IMR-90 (cell line): ENCODE results near the gene RPS25. TPM values are rescaled to one million over a fixed set of nuclear protein-coding genes. Genes with fewer than 3 reads are reported as not detected.

Experiments
- ATAC-seq: fragments of 200-7000 bp; cut with Tn5 transposase; 2 replicates; pipeline ENCODE4 v1.9.1; 2020; ENCODE audit warnings: low read depth, mild to moderate bottlenecking, moderate library complexity
- BruUV-seq: library from RNA; stranded (reverse); fragments of 400-500 nt; replicated peaks from 2 replicates; lab custom pipeline; 2021; lab: Mats Ljungman, UMichigan
- CTCF ChIA-PET: fragments of 300-600 bp; formaldehyde crosslinking; extraction: SDS; loops from one replicate; lab custom pipeline; 2021; ENCODE audit warnings: antibody characterized with exemption; lab: Yijun Ruan, JAX
- POLR2A ChIA-PET: fragments of 300-600 bp; sonication (Branson Sonifier 250); formaldehyde crosslinking; loops from one replicate; lab custom pipeline; 2022; ENCODE audit warnings: antibody characterized with exemption; ENCODE audit not compliant: unreplicated experiment; lab: Charles Lee
- DNase-seq: peaks from one replicate; pipeline ENCODE4 v3.0.0; 2013
- H2AFZ ChIP-seq: replicated peaks from 2 replicates; pipeline ENCODE3; 2013; ENCODE audit warnings: low read length, mild to moderate bottlenecking; ENCODE audit not compliant: poor library complexity
- H2AK5ac ChIP-seq: 2 replicates; pipeline ENCODE4 v1.6.1; 2013; ENCODE audit warnings: low read depth, low read length, inconsistent platforms
- H2AK9ac ChIP-seq: replicated peaks from 2 replicates; pipeline ENCODE3; 2013; ENCODE audit warnings: mild to moderate bottlenecking, low read depth, low read length, moderate library complexity; ENCODE audit not compliant: poor library complexity
- H2BK120ac ChIP-seq: 2 replicates; pipeline ENCODE4 v1.6.1; 2013; ENCODE audit warnings: low read depth, low read length, inconsistent platforms
- H2BK15ac ChIP-seq: 3 replicates; pipeline ENCODE4 v1.6.1; 2013; ENCODE audit warnings: low read depth, low read length, inconsistent platforms
- H2BK20ac ChIP-seq: 2 replicates; pipeline ENCODE4 v1.6.1; 2013; ENCODE audit warnings: low read depth, mild to moderate bottlenecking, inconsistent platforms, low read length, moderate library complexity
- H2BK5ac ChIP-seq: 2 replicates; pipeline ENCODE4 v1.6.1; 2013; ENCODE audit warnings: mild to moderate bottlenecking, low read depth, low read length, inconsistent platforms; ENCODE audit not compliant: poor library complexity, severe bottlenecking
- H3K14ac ChIP-seq: replicated peaks from 2 replicates; pipeline ENCODE4 v1.6.1; 2013; ENCODE audit warnings: low read depth, low read length, inconsistent platforms
- H3K18ac ChIP-seq: 2 replicates; pipeline ENCODE4 v1.6.1; 2013; ENCODE audit warnings: low read depth, low read length, control low read depth
- H3K23ac ChIP-seq: 2 replicates; pipeline ENCODE4 v1.6.1; 2013; ENCODE audit warnings: low read depth, low read length, inconsistent platforms
- H3K27ac ChIP-seq: 2 replicates; pipeline ENCODE4 v1.5.1; 2013; ENCODE audit warnings: mild to moderate bottlenecking, control low read depth, low read length; ENCODE audit not compliant: insufficient read depth
- H3K27me3 ChIP-seq: 2 replicates; pipeline ENCODE4 v1.6.1; 2013; ENCODE audit warnings: low read length; ENCODE audit not compliant: control insufficient read depth, insufficient read depth
- H3K36me3 ChIP-seq: 2 replicates; pipeline ENCODE4 v1.6.1; 2013; ENCODE audit warnings: low read length, mixed read lengths; ENCODE audit not compliant: control insufficient read depth, insufficient read depth
- H3K4ac ChIP-seq: 2 replicates; pipeline ENCODE4 v1.6.1; 2013; ENCODE audit warnings: low read depth, low read length, inconsistent platforms
- H3K4me1 ChIP-seq: 2 replicates; pipeline ENCODE4 v1.6.1; 2013; ENCODE audit warnings: low read length, mixed read lengths; ENCODE audit not compliant: control insufficient read depth, insufficient read depth
- H3K4me2 ChIP-seq: 2 replicates; pipeline ENCODE4 v1.6.1; 2013; ENCODE audit warnings: low read depth, mild to moderate bottlenecking, control low read depth, low read length, moderate library complexity
- H3K4me3 ChIP-seq: 2 replicates; pipeline ENCODE4 v1.5.1; 2013; ENCODE audit warnings: low read depth, mild to moderate bottlenecking, control low read depth, low read length, moderate library complexity; ENCODE audit not compliant: insufficient read depth
- H3K56ac ChIP-seq: 2 replicates; pipeline ENCODE4 v1.6.1; 2013; ENCODE audit warnings: low read length, inconsistent platforms; ENCODE audit not compliant: insufficient read depth; ENCODE audit errors: extremely low read depth
- H3K79me1 ChIP-seq, 2 experiments: 2 replicates each; pipeline ENCODE4 v1.6.1; 2013; ENCODE audit warnings: low read length in 2 of 2, inconsistent platforms in 1 of 2, low read depth in 1 of 2
- H3K9ac ChIP-seq: 2 replicates; pipeline ENCODE4 v1.6.1; 2013; ENCODE audit warnings: low read depth, low read length, control low read depth
- H3K9me1 ChIP-seq: 2 replicates; pipeline ENCODE4 v1.6.1; 2013; ENCODE audit warnings: low read length, inconsistent platforms; ENCODE audit not compliant: insufficient read depth
- H3K9me3 ChIP-seq: 2 replicates; pipeline ENCODE4 v1.6.1; 2013; ENCODE audit warnings: low read length; ENCODE audit not compliant: control insufficient read depth, insufficient read depth
- H4K20me1 ChIP-seq: 2 replicates; pipeline ENCODE4 v1.6.1; 2013; ENCODE audit warnings: low read length, inconsistent platforms; ENCODE audit not compliant: insufficient read depth
- H4K5ac ChIP-seq: 2 replicates; pipeline ENCODE4 v1.6.1; 2013; ENCODE audit warnings: mild to moderate bottlenecking, low read depth, low read length, control low read depth
- H4K8ac ChIP-seq, 2 experiments: 2 replicates each; pipeline ENCODE4 v1.6.1; 2013; ENCODE audit warnings: low read depth in 2 of 2, low read length in 2 of 2, control low read depth in 1 of 2, inconsistent platforms in 1 of 2
- H4K91ac ChIP-seq: 2 replicates; pipeline ENCODE4 v1.6.1; 2013; ENCODE audit warnings: low read depth, low read length, inconsistent platforms; ENCODE audit not compliant: insufficient read depth
- BHLHE40 ChIP-seq: fragments of 150-350 bp; IDR thresholded peaks from 2 replicates; pipeline ENCODE4 v1.6.1; 2016; ENCODE audit warnings: mild to moderate bottlenecking, low read depth, low read length
- CEBPB ChIP-seq: IDR thresholded peaks from 2 replicates; pipeline ENCODE4 v1.6.1; 2012; ENCODE audit warnings: low read depth, low read length, improper control_type of control experiment
- CHD1 ChIP-seq: IDR thresholded peaks from 2 replicates; pipeline ENCODE4 v1.6.1; 2012; ENCODE audit warnings: low read depth, low read length, improper control_type of control experiment
- CTCF ChIP-seq: conservative IDR thresholded peaks from 2 replicates; pipeline ENCODE4 v1.5.1; 2012; ENCODE audit warnings: mild to moderate bottlenecking, low read depth, low read length, improper control_type of control experiment
- ELK1 ChIP-seq: fragments of 150-350 bp; IDR thresholded peaks from 2 replicates; pipeline ENCODE4 v1.6.1; 2016; ENCODE audit warnings: low read depth, mild to moderate bottlenecking, low read length, moderate library complexity, borderline replicate concordance
- FOS ChIP-seq: fragments of 150-350 bp; IDR thresholded peaks from 2 replicates; pipeline ENCODE4 v1.6.1; 2016; ENCODE audit warnings: low read depth, low read length
- MAFK ChIP-seq: IDR thresholded peaks from 2 replicates; pipeline ENCODE4 v1.6.1; 2012; ENCODE audit warnings: low read depth, low read length, improper control_type of control experiment
- MAZ ChIP-seq: IDR thresholded peaks from 2 replicates; pipeline ENCODE4 v1.6.1; 2012; ENCODE audit warnings: low read depth, mild to moderate bottlenecking, low read length, improper control_type of control experiment, moderate library complexity, borderline replicate concordance
- MXI1 ChIP-seq: IDR thresholded peaks from 2 replicates; pipeline ENCODE4 v1.6.1; 2012; ENCODE audit warnings: low read depth, mild to moderate bottlenecking, low read length, moderate library complexity, borderline replicate concordance
- NFE2L2 ChIP-seq: fragments of 150-350 bp; IDR thresholded peaks from 2 replicates; pipeline ENCODE4 v1.6.1; 2016; ENCODE audit warnings: low read depth, mild to moderate bottlenecking, low read length
- POLR2A ChIP-seq: IDR thresholded peaks from 2 replicates; pipeline ENCODE4 v1.6.1; 2012; ENCODE audit warnings: mild to moderate bottlenecking, low read depth, low read length
- RAD21 ChIP-seq: IDR thresholded peaks from 2 replicates; pipeline ENCODE4 v1.6.1; 2012; ENCODE audit warnings: low read length, improper control_type of control experiment
- RCOR1 ChIP-seq: IDR thresholded peaks from 2 replicates; pipeline ENCODE4 v1.6.1; 2012; ENCODE audit warnings: mild to moderate bottlenecking, low read length, improper control_type of control experiment; ENCODE audit not compliant: insufficient replicate concordance
- RFX5 ChIP-seq: IDR thresholded peaks from 2 replicates; pipeline ENCODE4 v1.8.0; 2012; ENCODE audit warnings: low read depth, mild to moderate bottlenecking, low read length, moderate library complexity
- SMC3 ChIP-seq: fragments of 150-350 bp; IDR thresholded peaks from 2 replicates; pipeline ENCODE4 v1.6.1; 2016; ENCODE audit warnings: low read depth, mild to moderate bottlenecking, antibody characterized with exemption, low read length, moderate library complexity
- USF2 ChIP-seq: fragments of 150-350 bp; IDR thresholded peaks from 2 replicates; pipeline ENCODE4 v1.6.1; 2017; ENCODE audit warnings: mild to moderate bottlenecking, antibody characterized with exemption, low read length, low read depth
- WGBS, 2 experiments: methylation state at CpG; one replicate each; pipeline versions ENCODE4 v1.1.5 to v1.1.7; 2013; ENCODE audit warnings: missing lambda C conversion rate in 2 of 2; ENCODE audit not compliant: insufficient read length in 1 of 2; ENCODE audit errors: extremely low coverage in 2 of 2; 5-methylcytosine and 5-hydroxymethylcytosine counted together
- dilution Hi-C: fragments of 300-500 bp; cut with HindIII; formaldehyde crosslinking; loops from one replicate; pipeline ENCODE4 v1.14.3; 2018; ENCODE audit warnings: low sequenced_read_pairs; ENCODE audit not compliant: unreplicated experiment
- in situ Hi-C: fragments of 300-500 bp; cut with MboI; formaldehyde crosslinking; loops from 3 replicates; pipeline ENCODE4 v1.14.3; 2019; ENCODE audit warnings: low sequenced_read_pairs, inconsistent platforms, mixed read lengths
- intact Hi-C: fragments of 100-400 bp; cut with micrococcal nuclease; formaldehyde crosslinking; loops from 2 replicates; pipeline ENCODE4 v1.10.0; 2022
- polyA plus RNA-seq, 3 experiments: library from polyadenylated mRNA; depleted of rRNA; stranded (reverse); fragments of >200 nt; gene quantifications; 2 replicates each; pipeline ENCODE4 v1.2.3, GENCODE V29; 2012; ENCODE audit warnings: low replicate concordance in 1 of 3
- total RNA-seq: library from RNA; depleted of rRNA; stranded (reverse); fragments of >200 nt; gene quantifications from 2 replicates; pipeline ENCODE4 v1.2.3, GENCODE V29; 2012

RPS25 gene
- total and polyA plus RNA-seq, 2 of the 4 experiments (the other 2 are of a cell fraction), result 727 to 905 TPM

GRCh38 chr11:119025099-119025473, 6.9 kb upstream of the RPS25 start:
- Histone ChIP-seq H2BK120ac (no peak overlapping the region), H3K56ac (no peak overlapping the region), H3K4me2 (no peak overlapping the region), H3K9ac (no peak overlapping the region), H3K9me1 (peaks cover 1% of the 10 kb centered on the region), H3K36me3 (peaks cover 26% of the 10 kb centered on the region), H3K23ac (no peak overlapping the region), H2BK5ac (no peak overlapping the region), H2AK5ac (no peak overlapping the region), H3K14ac (no peak overlapping the region), H3K4me1 (peaks cover 1% of the 10 kb centered on the region), H2BK15ac (no peak overlapping the region), H3K79me1 (peaks cover 14 to 49% of the 10 kb centered on the region in 2 experiments), H2AFZ (no peak overlapping the region), H3K27ac (no peak overlapping the region), H2AK9ac (no peak overlapping the region), H3K9me3 (no peaks in the 10 kb centered on the region), H4K20me1 (peaks cover 2% of the 10 kb centered on the region; the same call in 1 of the 2 replicates), H4K91ac (no peak overlapping the region), H2BK20ac (no peak overlapping the region), H3K27me3 (no peaks in the 10 kb centered on the region), H3K4me3 (no peak overlapping the region), H3K18ac (no peak overlapping the region), H4K8ac (no peak overlapping the region), H3K4ac (no peak overlapping the region), H4K5ac (no peak overlapping the region)
- in situ Hi-C loops, result no loop called here
- POLR2A ChIA-PET, result no interaction called here
- intact Hi-C loops, result no loop called here
- no peak for ATAC-seq
- TF ChIP-seq CTCF, result no peak
- no peak for TF ChIP-seq POLR2A
- TF ChIP-seq RFX5, result no peak
- TF ChIP-seq RAD21, result no peak
- no peak for TF ChIP-seq SMC3
- no peak for TF ChIP-seq ELK1
- no peak for TF ChIP-seq MXI1
- TF ChIP-seq MAZ, result no peak
- no peak for TF ChIP-seq FOS
- TF ChIP-seq BHLHE40, result no peak
- TF ChIP-seq MAFK, result no peak
- TF ChIP-seq RCOR1, result no peak
- no peak for TF ChIP-seq USF2
- TF ChIP-seq CEBPB, result no peak
- TF ChIP-seq NFE2L2, result no peak
- no peak for TF ChIP-seq CHD1
- dilution Hi-C loops, result no loop called here
- CTCF ChIA-PET, result no interaction called here
- WGBS, 2 experiments, result 100% methylated on average over 1 of the region's 5 CpGs; no CpG with 5 or more reads in 1 of the 2 experiments
- DNase-seq, result no peak
- no TSS peak for BruUV-seq
